Endodermal cell (in vitro differentiated cells): ENCODE measurements around the gene BMPR1B. TPM values are rescaled to one million over a fixed set of nuclear protein-coding genes. Genes with fewer than 3 reads are reported as not detected.

Experiments used
- DNase-seq: peaks from one replicate; pipeline ENCODE4 v3.0.0-alpha.2; 2017
- H3K27ac ChIP-seq: 2 replicates; pipeline ENCODE4 v1.5.1; 2013; ENCODE audit warnings: mild to moderate bottlenecking, low read depth, low read length, moderate library complexity
- H3K27me3 ChIP-seq: 2 replicates; pipeline ENCODE4 v1.6.1; 2013; ENCODE audit warnings: mild to moderate bottlenecking, low read length, moderate library complexity; ENCODE audit not compliant: insufficient read depth, control insufficient read depth, poor library complexity, severe bottlenecking
- H3K36me3 ChIP-seq: 2 replicates; pipeline ENCODE4 v1.7.0; 2013; ENCODE audit warnings: mild to moderate bottlenecking, low read length, moderate library complexity; ENCODE audit not compliant: control insufficient read depth, insufficient read depth
- H3K4me1 ChIP-seq: one replicate; pipeline ENCODE4 v1.7.0; 2013; ENCODE audit warnings: low read length; ENCODE audit not compliant: control insufficient read depth, insufficient read depth
- H3K4me3 ChIP-seq: 2 replicates; pipeline ENCODE4 v1.5.1; 2013; ENCODE audit warnings: mild to moderate bottlenecking, low read length, moderate library complexity
- H3K9ac ChIP-seq: 2 replicates; pipeline ENCODE4 v1.6.1; 2013; ENCODE audit warnings: mild to moderate bottlenecking, low read length, moderate library complexity; ENCODE audit not compliant: poor library complexity, severe bottlenecking; ENCODE audit errors: extremely low read depth
- H3K9me3 ChIP-seq: 2 replicates; pipeline ENCODE4 v1.6.1; 2013; ENCODE audit warnings: mild to moderate bottlenecking, low read length, moderate library complexity; ENCODE audit not compliant: control insufficient read depth
- H3K27ac Mint-ChIP-seq: 2 replicates; pipeline ENCODE4 v1.8.0; 2020; ENCODE audit warnings: mixed read lengths
- H3K27me3 Mint-ChIP-seq: 2 replicates; pipeline ENCODE4 v1.8.0; 2021; ENCODE audit warnings: mild to moderate bottlenecking, mixed read lengths; ENCODE audit not compliant: insufficient read depth
- H3K36me3 Mint-ChIP-seq: 2 replicates; pipeline ENCODE4 v1.8.0; 2020; ENCODE audit warnings: low read depth, mixed read lengths
- H3K4me1 Mint-ChIP-seq: 2 replicates; pipeline ENCODE4 v1.8.0; 2020; ENCODE audit warnings: mixed read lengths
- H3K4me3 Mint-ChIP-seq: 2 replicates; pipeline ENCODE4 v1.8.0; 2020; ENCODE audit warnings: mild to moderate bottlenecking, moderate library complexity, mixed read lengths
- H3K9me3 Mint-ChIP-seq: 2 replicates; pipeline ENCODE4 v1.8.0; 2020; ENCODE audit warnings: mild to moderate bottlenecking, mixed read lengths
- WGBS, 2 experiments: methylation state at CpG; one replicate each; pipeline versions ENCODE4 v1.1.5 to v1.1.7; 2013; ENCODE audit warnings: missing lambda C conversion rate in 2 of 2, mixed read lengths in 1 of 2; ENCODE audit not compliant: insufficient coverage in 1 of 2, insufficient read length in 1 of 2; 5-methylcytosine and 5-hydroxymethylcytosine counted together
- total RNA-seq, 2 donors: library from RNA; stranded (reverse); fragmentation: NEBNext Ultra II Directional in 1 of 2; extraction: Animal tissue kit (Norgen Biotek cat#: 25700) in 1 of 2; gene quantifications; 2 replicates in 1 of 2; 3 replicates in 1 of 2; pipeline ENCODE4 v1.2.1, GENCODE V29; 2021
- TF ChIP-seq, protein P1 (sequence below): fragments of 200-600 bp; sonication (generic); conservative IDR thresholded peaks from 2 replicates; pipeline ENCODE4 v1.5.0; 2021; ENCODE audit warnings: antibody characterized with exemption, mild to moderate bottlenecking

The BMPR1B gene
- total RNA-seq, 2 donors from 2014 or later, result 2.8 to 3.6 TPM

DNA sequence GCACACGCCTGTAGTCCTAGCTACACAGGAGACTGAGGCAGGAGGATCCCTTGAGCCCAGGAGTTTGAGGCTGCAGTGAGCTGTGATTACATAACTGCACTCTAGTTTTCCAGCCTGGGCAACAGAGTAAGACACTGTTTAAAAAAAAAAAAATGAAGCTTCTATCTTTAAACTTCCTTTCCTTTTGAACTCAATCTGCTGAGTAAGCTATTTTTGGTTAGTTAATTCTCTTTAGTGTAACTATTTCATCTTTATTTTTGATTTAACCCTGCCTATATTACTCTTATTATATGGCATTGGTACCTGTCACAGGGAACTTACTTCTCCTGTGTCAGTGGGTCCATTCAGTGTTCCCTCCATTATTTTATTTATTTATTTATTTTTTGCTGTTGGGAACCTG is 160.8 kb downstream of the BMPR1B start:
- no peak for DNase-seq
- no peaks in the 10 kb centered on the region for H3K27me3 Mint-ChIP-seq
- no peaks in the 10 kb centered on the region for H3K4me1 ChIP-seq
- no peak overlapping the region for H3K9ac ChIP-seq
- H3K9me3 ChIP-seq, result peaks cover 38% of the 10 kb centered on the region
- no peaks in the 10 kb centered on the region for H3K27me3 ChIP-seq
- H3K36me3 ChIP-seq, result no peaks in the 10 kb centered on the region
- H3K9me3 Mint-ChIP-seq, result peaks cover 33% of the 10 kb centered on the region
- peaks cover 11% of the 10 kb centered on the region for H3K4me1 Mint-ChIP-seq
- no peak overlapping the region for H3K4me3 ChIP-seq
- H3K36me3 Mint-ChIP-seq, result peaks cover 28% of the 10 kb centered on the region
- no peak overlapping the region for H3K27ac ChIP-seq
- no peak overlapping the region for H3K27ac Mint-ChIP-seq
- H3K4me3 Mint-ChIP-seq, result no peak overlapping the region
- WGBS, 2 experiments, result 83 to 96% methylated on average over 1 of the region's 1 CpG
- TF ChIP-seq, protein P1, sequence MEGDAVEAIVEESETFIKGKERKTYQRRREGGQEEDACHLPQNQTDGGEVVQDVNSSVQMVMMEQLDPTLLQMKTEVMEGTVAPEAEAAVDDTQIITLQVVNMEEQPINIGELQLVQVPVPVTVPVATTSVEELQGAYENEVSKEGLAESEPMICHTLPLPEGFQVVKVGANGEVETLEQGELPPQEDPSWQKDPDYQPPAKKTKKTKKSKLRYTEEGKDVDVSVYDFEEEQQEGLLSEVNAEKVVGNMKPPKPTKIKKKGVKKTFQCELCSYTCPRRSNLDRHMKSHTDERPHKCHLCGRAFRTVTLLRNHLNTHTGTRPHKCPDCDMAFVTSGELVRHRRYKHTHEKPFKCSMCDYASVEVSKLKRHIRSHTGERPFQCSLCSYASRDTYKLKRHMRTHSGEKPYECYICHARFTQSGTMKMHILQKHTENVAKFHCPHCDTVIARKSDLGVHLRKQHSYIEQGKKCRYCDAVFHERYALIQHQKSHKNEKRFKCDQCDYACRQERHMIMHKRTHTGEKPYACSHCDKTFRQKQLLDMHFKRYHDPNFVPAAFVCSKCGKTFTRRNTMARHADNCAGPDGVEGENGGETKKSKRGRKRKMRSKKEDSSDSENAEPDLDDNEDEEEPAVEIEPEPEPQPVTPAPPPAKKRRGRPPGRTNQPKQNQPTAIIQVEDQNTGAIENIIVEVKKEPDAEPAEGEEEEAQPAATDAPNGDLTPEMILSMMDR, result no peak

DNA sequence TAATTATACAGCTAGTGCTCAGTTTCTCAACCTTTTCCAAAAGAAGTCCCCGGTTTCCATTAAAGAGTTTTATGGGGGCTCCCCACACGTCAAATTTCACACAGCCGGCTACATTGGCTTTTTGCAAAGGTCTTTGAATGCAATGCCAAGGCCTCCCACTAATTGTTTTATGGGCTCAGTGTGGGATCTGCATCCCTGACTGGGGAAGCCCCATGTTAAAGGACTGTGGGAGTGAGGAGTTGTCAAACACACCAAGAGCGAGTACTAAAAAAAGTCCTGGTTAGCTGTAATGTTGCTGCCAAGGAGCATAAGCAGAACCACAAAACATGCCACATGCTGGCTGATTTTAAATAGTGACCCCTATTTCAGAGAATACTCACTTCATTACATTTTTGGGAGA is 162.6 kb downstream of the BMPR1B start:
- peaks cover 25% of the 10 kb centered on the region for H3K9me3 Mint-ChIP-seq

GRCh38 chr4:94924566-94924965 is 166.8 kb downstream of the BMPR1B start:
- Histone ChIP-seq H3K36me3 (no peaks in the 10 kb centered on the region), H3K4me1 (peaks cover 8% of the 10 kb centered on the region), H3K4me3 (no peak overlapping the region), H3K27me3 (no peaks in the 10 kb centered on the region), H3K9ac (no peak overlapping the region), H3K9me3 (no peaks in the 10 kb centered on the region), H3K27ac (no peak overlapping the region)
- no peaks in the 10 kb centered on the region for H3K9me3 Mint-ChIP-seq
- no peaks in the 10 kb centered on the region for H3K27me3 Mint-ChIP-seq
- peaks cover 22% of the 10 kb centered on the region for H3K4me1 Mint-ChIP-seq
- WGBS, 2 experiments, result 83 to 100% methylated on average over 1 to 2 of the region's 2 CpGs
- H3K4me3 Mint-ChIP-seq, result no peak overlapping the region
- no peaks in the 10 kb centered on the region for H3K36me3 Mint-ChIP-seq
- no peak for DNase-seq
- TF ChIP-seq, protein P1, result no peak
- no peak overlapping the region for H3K27ac Mint-ChIP-seq

More for the DNA sequence above, 162.6 kb downstream of the BMPR1B start:
- TF ChIP-seq, protein P1, result no peak
- H3K4me3 Mint-ChIP-seq, result no peak overlapping the region
- DNase-seq, result no peak
- no peak overlapping the region for H3K4me3 ChIP-seq
- H3K36me3 ChIP-seq, result no peaks in the 10 kb centered on the region
- H3K4me1 Mint-ChIP-seq, result peaks cover 3% of the 10 kb centered on the region
- peaks cover 27% of the 10 kb centered on the region for H3K9me3 ChIP-seq
- H3K36me3 Mint-ChIP-seq, result peaks cover 18% of the 10 kb centered on the region
- H3K4me1 ChIP-seq, result no peaks in the 10 kb centered on the region
- H3K27ac Mint-ChIP-seq, result no peak overlapping the region
- H3K27me3 Mint-ChIP-seq, result no peaks in the 10 kb centered on the region
- no peaks in the 10 kb centered on the region for H3K27me3 ChIP-seq
- H3K27ac ChIP-seq, result no peak overlapping the region
- WGBS, 2 experiments, result 84 to 91% methylated on average over 1 to 4 of the region's 4 CpGs
- no peak overlapping the region for H3K9ac ChIP-seq
